K562 (cell line): ENCODE measurements around the gene SH3BP5L. TPM values are rescaled to one million over a fixed set of nuclear protein-coding genes. Genes with fewer than 3 reads are reported as not detected.

Source experiments
- ATF3 ChIP-seq, 2 experiments: fragments of 450-650 bp in 1 of 2; sonication (generic) in 1 of 2; formaldehyde crosslinking in 1 of 2; IDR thresholded peaks in 1 of 2; conservative IDR thresholded peaks in 1 of 2; 2 replicates each; pipeline versions ENCODE4 v1.6.1 to v1.8.1; 2016 to 2023; ENCODE audit warnings: mild to moderate bottlenecking in 2 of 2, moderate library complexity in 2 of 2, inconsistent platforms in 1 of 2, missing genetic modification reagents in 1 of 2
- BDP1 ChIP-seq: IDR thresholded peaks from 3 replicates; pipeline ENCODE4 v1.6.1; 2011; ENCODE audit not compliant: insufficient read length, insufficient read depth
- CTCFL ChIP-seq: IDR thresholded peaks from 2 replicates; pipeline ENCODE4 v1.6.1; 2011; ENCODE audit warnings: borderline replicate concordance, low read depth, mild to moderate bottlenecking, moderate library complexity, low read length; ENCODE audit not compliant: insufficient read depth, poor library complexity, severe bottlenecking
- EWSR1 ChIP-seq: fragments of 450-650 bp; IDR thresholded peaks from 2 replicates; pipeline ENCODE4 v1.6.1; 2018; ENCODE audit warnings: borderline replicate concordance, mild to moderate bottlenecking, low read depth, moderate library complexity; ENCODE audit not compliant: partially characterized antibody
- GTF2E2 ChIP-seq: fragments of 200-800 bp; sonication (Bioruptor generic); IDR thresholded peaks from 2 replicates; pipeline ENCODE4 v1.6.1; 2016; ENCODE audit warnings: missing genetic modification characterization, missing compliant biosample characterization
- NFE2L1 ChIP-seq: fragments of 450-650 bp; IDR thresholded peaks from 2 replicates; pipeline ENCODE4 v1.6.1; 2016; ENCODE audit warnings: missing genetic modification characterization, low read depth, mild to moderate bottlenecking, missing compliant biosample characterization, moderate library complexity, borderline replicate concordance
- NR0B1 ChIP-seq: fragments of 450-650 bp; IDR thresholded peaks from one replicate; pipeline ENCODE4 v1.6.1; 2018; ENCODE audit warnings: mild to moderate bottlenecking, moderate library complexity; ENCODE audit not compliant: partially characterized antibody
- NR4A1 ChIP-seq, 2 experiments: fragments of 250-450 bp in 1 of 2; fragments of 450-650 bp in 1 of 2; sonication (Bioruptor Pico) in 1 of 2; IDR thresholded peaks; 2 replicates each; pipeline versions ENCODE4 v1.4.0 to v1.6.1; 2016 to 2020; ENCODE audit warnings: mild to moderate bottlenecking in 2 of 2, missing compliant biosample characterization in 1 of 2, missing genetic modification characterization in 1 of 2, moderate library complexity in 1 of 2
- NRF1 ChIP-seq, 2 experiments: fragments of 450-650 bp; IDR thresholded peaks in 1 of 2; conservative IDR thresholded peaks in 1 of 2; 2 replicates each; pipeline ENCODE4 v1.6.1; 2014; ENCODE audit warnings: mild to moderate bottlenecking in 2 of 2
- OTX1 ChIP-seq: fragments of 450-650 bp; formaldehyde crosslinking; IDR thresholded peaks from 2 replicates; pipeline ENCODE4 v1.4.0; 2022; ENCODE audit warnings: mild to moderate bottlenecking
- RFX1 ChIP-seq: fragments of 450-650 bp; IDR thresholded peaks from 2 replicates; pipeline ENCODE4 v1.6.1; 2016; ENCODE audit warnings: mild to moderate bottlenecking, moderate library complexity
- SAFB2 ChIP-seq: fragments of 200-400 bp; formaldehyde crosslinking; IDR thresholded peaks from 2 replicates; pipeline ENCODE4 v1.6.1; 2018; ENCODE audit warnings: borderline replicate concordance, low read length, low read depth, moderate library complexity; ENCODE audit not compliant: severe bottlenecking
- SMARCC2 ChIP-seq: fragments of 450-650 bp; IDR thresholded peaks from 2 replicates; pipeline ENCODE4 v1.6.1; 2017; ENCODE audit warnings: antibody characterized with exemption, moderate library complexity, mild to moderate bottlenecking, low read depth
- SMARCE1 ChIP-seq: fragments of 450-650 bp; IDR thresholded peaks from 2 replicates; pipeline ENCODE4 v1.7.1; 2016; ENCODE audit warnings: mild to moderate bottlenecking
- SNAPC5 ChIP-seq: fragments of 250-450 bp; sonication (Bioruptor Pico); IDR thresholded peaks from 2 replicates; pipeline ENCODE4 v1.8.0; 2021; ENCODE audit warnings: moderate library complexity, mild to moderate bottlenecking, inconsistent platforms
- STAT5B ChIP-seq: fragments of 250-450 bp; sonication (Bioruptor Pico); IDR thresholded peaks from 2 replicates; pipeline ENCODE4 v1.8.0; 2021; ENCODE audit warnings: mild to moderate bottlenecking, inconsistent platforms
- SUPT5H ChIP-seq: fragments of 450-650 bp; IDR thresholded peaks from 2 replicates; pipeline ENCODE4 v1.6.1; 2016
- TFAM ChIP-seq: fragments of 250-450 bp; sonication (Bioruptor Pico); conservative IDR thresholded peaks from 2 replicates; pipeline ENCODE4 v1.5.0; 2021; ENCODE audit warnings: mild to moderate bottlenecking, moderate library complexity
- ZNF165 ChIP-seq: fragments of 250-450 bp; sonication (Bioruptor Pico); IDR thresholded peaks from 2 replicates; pipeline ENCODE4 v1.4.0; 2020; ENCODE audit warnings: borderline replicate concordance
- ZNF316 ChIP-seq: fragments of 450-650 bp; IDR thresholded peaks from 2 replicates; pipeline ENCODE4 v1.6.1; 2016
- ZNF408 ChIP-seq: fragments of 250-450 bp; sonication (Bioruptor Pico); IDR thresholded peaks from 2 replicates; pipeline ENCODE4 v1.4.0; 2020; ENCODE audit warnings: low read depth, mild to moderate bottlenecking, moderate library complexity
- ZNF512 ChIP-seq: IDR thresholded peaks from 2 replicates; pipeline ENCODE4 v1.6.1; 2016; ENCODE audit warnings: missing genetic modification characterization, missing compliant biosample characterization
- polyA plus RNA-seq, 8 experiments: library from polyadenylated mRNA; depleted of rRNA in 4 of 8; stranded (reverse) in 5 of 8; unstranded in 3 of 8; fragments of >200 nt; fragmentation: Nextera tagmentation in 2 of 8; fragmentation: Illumina TruSeq in 1 of 8; extraction: Ambion mirVana in 2 of 8; extraction: Trizol in 1 of 8; gene quantifications; 2 replicates each; pipeline versions ENCODE4 v1.2.1 to v1.2.3, GENCODE V29; 2011 to 2014; ENCODE audit warnings: inconsistent platforms in 1 of 8, missing spikeins in 1 of 8
- total RNA-seq, 7 experiments: library from RNA; depleted of rRNA in 6 of 7; stranded (reverse); fragments of >200 nt in 6 of 7; fragmentation: Illumina TruSeq in 2 of 7; extraction: Trizol in 2 of 7; gene quantifications; 2 replicates each; pipeline versions ENCODE4 v1.2.1 to v1.2.3, GENCODE V29; 2011 to 2021; ENCODE audit warnings: low replicate concordance in 1 of 7

Gene SH3BP5L
- total and polyA plus RNA-seq, 9 of the 15 experiments (the other 6 are each of a cell fraction or from before 2014, with no cell fraction given) = 1.9 to 26.5 (median 15.8) TPM

- no peak for TF ChIP-seq CTCFL
- TF ChIP-seq ZNF165 = no peak
- no peak for TF ChIP-seq ATF3 (IDR thresholded peaks at IDR 0.05)
- TF ChIP-seq ATF3 (CRISPR knock-in tag; conservative IDR thresholded peaks at IDR 0.05) = no peak; the same call in 1 of the 2 replicates
- TF ChIP-seq GTF2E2 (tag) = no peak; the same call in none of the 2 replicates
- TF ChIP-seq ZNF316 = no peak
- TF ChIP-seq RFX1 = no peak
- TF ChIP-seq ZNF408 = no peak
- no peak for TF ChIP-seq NRF1 (conservative IDR thresholded peaks at IDR 0.05 in 1 of 2, IDR thresholded peaks at IDR 0.05 in 1 of 2)
- TF ChIP-seq SMARCC2 = no peak
- TF ChIP-seq ZNF512 = no peak
- TF ChIP-seq STAT5B (CRISPR knock-in tag) = no peak
- TF ChIP-seq SNAPC5 = no peak
- TF ChIP-seq NR0B1 = no peak
- no peak for TF ChIP-seq SUPT5H
- no peak for TF ChIP-seq BDP1
- TF ChIP-seq NFE2L1 (tag) = no peak
- TF ChIP-seq NR4A1 (CRISPR knock-in tag; IDR thresholded peaks at IDR 0.05) = no peak
- TF ChIP-seq NR4A1 (tag; IDR thresholded peaks at IDR 0.05) = no peak
- no peak for TF ChIP-seq OTX1
- no peak for TF ChIP-seq TFAM (CRISPR knock-in tag)
- TF ChIP-seq SAFB2 = no peak
- no peak for TF ChIP-seq EWSR1
- no peak for TF ChIP-seq SMARCE1
These were observed 47.2 kb upstream of the SH3BP5L start (continued) for GRCh38 chr1:248872752-248873408.
